HL-60 (cell line): ENCODE results near the gene STX8.

Source experiments
- CTCF ChIP-seq: IDR thresholded peaks from one replicate; pipeline ENCODE4 v1.5.1; 2011; ENCODE audit warnings: low read length, control low read depth, inconsistent platforms; ENCODE audit not compliant: insufficient read depth
- POLR2AphosphoS5 ChIP-seq: IDR thresholded peaks from 2 replicates; pipeline ENCODE4 v1.6.1; 2012; ENCODE audit warnings: low read depth

- TF ChIP-seq CTCF (no peak), POLR2AphosphoS5 (no peak)
Measured at GRCh38 chr17:9232155-9232475, 343.5 kb downstream of the STX8 start.
